GM23338 (cell line): ENCODE measurements around the gene ATP6V1G3. TPM values are rescaled to one million over a fixed set of nuclear protein-coding genes. Genes with fewer than 3 reads are reported as not detected.

Experiments used
- ATAC-seq: fragments of 200-7000 bp; cut with Tn5 transposase; 3 replicates; pipeline ENCODE4 v1.9.1; 2020
- DNase-seq: peaks from one replicate; pipeline ENCODE4 v3.0.0-alpha.2; 2015; ENCODE audit warnings: low spot score
- H2AFZ ChIP-seq: fragments of 200-600 bp; sonication (generic); 2 replicates; pipeline ENCODE4 v1.8.0; 2016; ENCODE audit warnings: antibody characterized with exemption, mild to moderate bottlenecking, moderate library complexity
- H3F3A ChIP-seq: fragments of 200-600 bp; sonication (generic); replicated peaks from 2 replicates; pipeline ENCODE4 v1.8.0; 2017; ENCODE audit warnings: antibody characterized with exemption, mixed run types, low read depth
- H3K27ac ChIP-seq: fragments of 200-600 bp; sonication (generic); 2 replicates; pipeline ENCODE4 v1.6.1; 2016; ENCODE audit warnings: low read depth
- H3K27me3 ChIP-seq: fragments of 200-600 bp; sonication (generic); 2 replicates; pipeline ENCODE4 v1.8.0; 2016; ENCODE audit warnings: mild to moderate bottlenecking, mixed run types, moderate library complexity; ENCODE audit not compliant: insufficient read depth
- H3K36me3 ChIP-seq: fragments of 200-600 bp; sonication (generic); 2 replicates; pipeline ENCODE4 v1.8.0; 2016; ENCODE audit warnings: mild to moderate bottlenecking; ENCODE audit not compliant: insufficient read depth
- H3K4me1 ChIP-seq: fragments of 200-600 bp; sonication (generic); 2 replicates; pipeline ENCODE4 v1.8.0; 2016; ENCODE audit warnings: mild to moderate bottlenecking, moderate library complexity; ENCODE audit not compliant: insufficient read depth
- H3K4me2 ChIP-seq: fragments of 200-600 bp; sonication (generic); 2 replicates; pipeline ENCODE4 v1.7.1; 2017; ENCODE audit warnings: mixed run types
- H3K4me3 ChIP-seq: fragments of 200-600 bp; sonication (generic); 2 replicates; pipeline ENCODE4 v1.6.1; 2016; ENCODE audit warnings: mixed run types
- H3K79me2 ChIP-seq: fragments of 200-600 bp; sonication (generic); replicated peaks from 2 replicates; pipeline ENCODE4 v1.8.0; 2017; ENCODE audit warnings: mild to moderate bottlenecking; ENCODE audit not compliant: insufficient read depth
- H3K9me2 ChIP-seq: fragments of 200-600 bp; sonication (generic); 2 replicates; pipeline ENCODE4 v1.8.0; 2017; ENCODE audit not compliant: insufficient read depth
- H4K20me1 ChIP-seq: fragments of 200-600 bp; sonication (generic); replicated peaks from 2 replicates; pipeline ENCODE4 v1.8.0; 2017; ENCODE audit warnings: mild to moderate bottlenecking; ENCODE audit not compliant: insufficient read depth
- H3K27ac Mint-ChIP-seq: 2 replicates; pipeline ENCODE4 v1.8.0; 2020; ENCODE audit warnings: inconsistent platforms, mild to moderate bottlenecking, moderate library complexity, mixed read lengths
- H3K27me3 Mint-ChIP-seq: 3 replicates; pipeline ENCODE4 v1.8.0; 2022; ENCODE audit warnings: low read depth, mild to moderate bottlenecking, moderate library complexity, mixed read lengths, inconsistent platforms; ENCODE audit not compliant: insufficient read depth, poor library complexity
- H3K36me3 Mint-ChIP-seq: 3 replicates; pipeline ENCODE4 v1.8.0; 2021; ENCODE audit warnings: low read depth, mild to moderate bottlenecking, inconsistent platforms, moderate library complexity, mixed read lengths
- H3K4me1 Mint-ChIP-seq: 3 replicates; pipeline ENCODE4 v1.8.0; 2020; ENCODE audit warnings: mild to moderate bottlenecking, inconsistent platforms, mixed read lengths
- H3K4me3 Mint-ChIP-seq: 3 replicates; pipeline ENCODE4 v1.8.0; 2021; ENCODE audit warnings: moderate library complexity, mild to moderate bottlenecking, inconsistent platforms, mixed read lengths
- H3K9me3 Mint-ChIP-seq: 3 replicates; pipeline ENCODE4 v1.8.0; 2020; ENCODE audit warnings: moderate library complexity, mild to moderate bottlenecking, inconsistent platforms, mixed read lengths
- CREB1 ChIP-seq: fragments of 250-450 bp; sonication (Bioruptor Pico); IDR thresholded peaks from 2 replicates; pipeline ENCODE4 v1.5.0; 2020; ENCODE audit warnings: low read depth, mild to moderate bottlenecking, moderate library complexity
- CTCF ChIP-seq, 2 experiments: fragments of 200-600 bp in 1 of 2; sonication (generic) in 1 of 2; conservative IDR thresholded peaks; 2 replicates each; pipeline versions ENCODE4 v1.5.1 to v1.6.1; 2016 to 2017; ENCODE audit warnings: antibody characterized with exemption in 2 of 2, low read depth in 2 of 2, mild to moderate bottlenecking in 2 of 2, moderate library complexity in 1 of 2
- ETS1 ChIP-seq: IDR thresholded peaks from 2 replicates; pipeline ENCODE4 v1.6.1; 2016; ENCODE audit warnings: antibody characterized with exemption
- EZH2 ChIP-seq: fragments of 200-600 bp; sonication (generic); IDR thresholded peaks from one replicate; pipeline ENCODE4 v1.8.0; 2017; ENCODE audit warnings: antibody characterized with exemption, mild to moderate bottlenecking, low read depth; ENCODE audit not compliant: unreplicated experiment
- EZH2phosphoT487 ChIP-seq: fragments of 200-600 bp; sonication (generic); IDR thresholded peaks from one replicate; pipeline ENCODE4 v1.8.1; 2018; ENCODE audit warnings: antibody characterized with exemption; ENCODE audit not compliant: unreplicated experiment
- JUNB ChIP-seq: IDR thresholded peaks from one replicate; pipeline ENCODE4 v1.6.1; 2016; ENCODE audit warnings: antibody characterized with exemption; ENCODE audit not compliant: unreplicated experiment
- NANOG ChIP-seq: IDR thresholded peaks from 2 replicates; pipeline ENCODE4 v1.6.1; 2016; ENCODE audit warnings: antibody characterized with exemption, borderline replicate concordance
- POLR2AphosphoS5 ChIP-seq: IDR thresholded peaks from 2 replicates; pipeline ENCODE4 v1.6.1; 2016; ENCODE audit warnings: antibody characterized with exemption, low read depth
- REST ChIP-seq: IDR thresholded peaks from one replicate; pipeline ENCODE4 v1.6.1; 2018; ENCODE audit warnings: antibody characterized with exemption; ENCODE audit not compliant: unreplicated experiment
- STAT1 ChIP-seq: IDR thresholded peaks from one replicate; pipeline ENCODE4 v1.6.1; 2016; ENCODE audit warnings: antibody characterized with exemption; ENCODE audit not compliant: unreplicated experiment
- ZNF114 ChIP-seq: fragments of 250-450 bp; sonication (Bioruptor Pico); IDR thresholded peaks from 2 replicates; pipeline ENCODE4 v1.5.0; 2020; ENCODE audit warnings: mild to moderate bottlenecking, moderate library complexity
- ZNF331 ChIP-seq: fragments of 250-450 bp; sonication (Bioruptor Pico); IDR thresholded peaks from 2 replicates; pipeline ENCODE4 v1.5.0; 2020; ENCODE audit warnings: low read depth, mild to moderate bottlenecking, moderate library complexity
- ZNF462 ChIP-seq: fragments of 250-450 bp; sonication (Bioruptor Pico); IDR thresholded peaks from 2 replicates; pipeline ENCODE4 v1.5.0; 2020; ENCODE audit warnings: mild to moderate bottlenecking, moderate library complexity
- polyA plus RNA-seq: library from polyadenylated mRNA; unstranded; fragments of >200 nt; fragmentation: Nextera tagmentation; extraction: Ambion mirVana; gene quantifications from 2 replicates; pipeline ENCODE4 v1.2.1, GENCODE V29; 2016
- total RNA-seq: library from RNA; depleted of rRNA; stranded (reverse); fragments of >200 nt; shearing (Covaris generic); gene quantifications from 2 replicates; pipeline ENCODE4 v1.2.3, GENCODE V29; 2014

ATP6V1G3 gene
- total and polyA plus RNA-seq, 2 experiments from 2014 or later: not detected

GRCh38 chr1:198558402-198558801 lies 17.9 kb upstream of the ATP6V1G3 start:
- Histone ChIP-seq H2AFZ (no peak overlapping the region), H3K27ac (no peak overlapping the region), H3K9me2 (no peaks in the 10 kb centered on the region), H3K27me3 (no peaks in the 10 kb centered on the region), H3K36me3 (no peaks in the 10 kb centered on the region), H3K4me2 (no peak overlapping the region), H4K20me1 (no peaks in the 10 kb centered on the region), H3K4me3 (no peak overlapping the region), H3F3A (no peaks in the 10 kb centered on the region), H3K4me1 (no peaks in the 10 kb centered on the region), H3K79me2 (no peaks in the 10 kb centered on the region)
- H3K27me3 Mint-ChIP-seq: no peaks in the 10 kb centered on the region
- no peaks in the 10 kb centered on the region for H3K4me1 Mint-ChIP-seq
- H3K9me3 Mint-ChIP-seq: no peaks in the 10 kb centered on the region
- H3K4me3 Mint-ChIP-seq: no peak overlapping the region
- ATAC-seq: no peak
- H3K36me3 Mint-ChIP-seq: no peaks in the 10 kb centered on the region
- H3K27ac Mint-ChIP-seq: no peak overlapping the region
- no peak for TF ChIP-seq ZNF114 (CRISPR knock-in tag)
- TF ChIP-seq POLR2AphosphoS5: no peak
- TF ChIP-seq JUNB: no peak
- TF ChIP-seq EZH2phosphoT487: no peak
- no peak for TF ChIP-seq ETS1
- TF ChIP-seq ZNF462 (CRISPR knock-in tag): no peak
- TF ChIP-seq CREB1: no peak
- no peak for TF ChIP-seq REST
- TF ChIP-seq STAT1: no peak
- TF ChIP-seq EZH2: no peak
- TF ChIP-seq ZNF331: no peak
- TF ChIP-seq NANOG: no peak
- no peak for TF ChIP-seq CTCF (conservative IDR thresholded peaks at IDR 0.05; ENCODE audit: low read depth in 2 of 2)
- no peak for DNase-seq
